Astrocyte (in vitro differentiated cells and primary cell): ENCODE results near the gene NAV2. TPM values are rescaled to one million over a fixed set of nuclear protein-coding genes. Genes with fewer than 3 reads are reported as not detected.

Source experiments
- DNase-seq: peaks from one replicate; pipeline ENCODE4 v3.0.0-alpha.2; 2010; ENCODE audit warnings: low read depth
- FAIRE-seq: peaks from 2 replicates; lab custom pipeline; 2011; peaks lifted over from hg19 to GRCh38; lab: Jason Lieb, UNC
- H2AFZ ChIP-seq: 2 replicates; pipeline ENCODE4 v1.6.0; 2012; ENCODE audit warnings: low read depth, low read length, inconsistent platforms
- H3K27ac ChIP-seq: 2 replicates; pipeline ENCODE4 v1.5.1; 2011; ENCODE audit warnings: low read depth, low read length, inconsistent platforms
- H3K27me3 ChIP-seq: 2 replicates; pipeline ENCODE4 v1.6.0; 2011; ENCODE audit warnings: low read length, inconsistent platforms; ENCODE audit not compliant: insufficient read depth
- H3K36me3 ChIP-seq: 2 replicates; pipeline ENCODE4 v1.5.1; 2011; ENCODE audit warnings: low read length, inconsistent platforms; ENCODE audit not compliant: insufficient read depth
- H3K4me1 ChIP-seq: 2 replicates; pipeline ENCODE4 v1.5.1; 2011; ENCODE audit warnings: low read length, inconsistent platforms; ENCODE audit not compliant: insufficient read depth
- H3K4me2 ChIP-seq: 2 replicates; pipeline ENCODE4 v1.6.0; 2012; ENCODE audit warnings: low read length, inconsistent platforms
- H3K4me3 ChIP-seq: 2 replicates; pipeline ENCODE4 v1.5.1; 2011; ENCODE audit warnings: low read depth, mild to moderate bottlenecking, low read length, inconsistent platforms; ENCODE audit not compliant: insufficient read depth
- H3K79me2 ChIP-seq: 2 replicates; pipeline ENCODE4 v1.6.0; 2012; ENCODE audit warnings: mild to moderate bottlenecking, low read length, inconsistent platforms; ENCODE audit not compliant: insufficient read depth
- H3K9ac ChIP-seq: 2 replicates; pipeline ENCODE4 v1.6.0; 2012; ENCODE audit warnings: mild to moderate bottlenecking, low read length, inconsistent platforms
- H3K9me3 ChIP-seq: 2 replicates; pipeline ENCODE4 v1.5.1; 2012; ENCODE audit warnings: low read depth, mild to moderate bottlenecking, low read length, inconsistent platforms; ENCODE audit not compliant: insufficient read depth
- H4K20me1 ChIP-seq: 2 replicates; pipeline ENCODE4 v1.6.0; 2012; ENCODE audit warnings: low read length, inconsistent platforms; ENCODE audit not compliant: insufficient read depth
- H3K27ac Mint-ChIP-seq: one replicate; pipeline ENCODE4 v1.8.0; 2021; ENCODE audit warnings: mild to moderate bottlenecking, mixed read lengths; ENCODE audit not compliant: unreplicated experiment
- H3K27me3 Mint-ChIP-seq: one replicate; pipeline ENCODE4 v1.8.0; 2021; ENCODE audit warnings: low read depth, mixed read lengths; ENCODE audit not compliant: unreplicated experiment
- H3K36me3 Mint-ChIP-seq: one replicate; pipeline ENCODE4 v1.8.0; 2021; ENCODE audit warnings: low read depth, mixed read lengths; ENCODE audit not compliant: unreplicated experiment
- H3K4me1 Mint-ChIP-seq: one replicate; pipeline ENCODE4 v1.8.0; 2021; ENCODE audit warnings: low read depth, mixed read lengths; ENCODE audit not compliant: unreplicated experiment
- H3K4me3 Mint-ChIP-seq: one replicate; pipeline ENCODE4 v1.8.0; 2021; ENCODE audit warnings: mild to moderate bottlenecking, moderate library complexity, mixed read lengths; ENCODE audit not compliant: unreplicated experiment
- H3K9me3 Mint-ChIP-seq: one replicate; pipeline ENCODE4 v1.8.0; 2021; ENCODE audit warnings: mild to moderate bottlenecking, mixed read lengths; ENCODE audit not compliant: unreplicated experiment
- EZH2 ChIP-seq: IDR thresholded peaks from 2 replicates; pipeline ENCODE4 v1.6.1; 2012; ENCODE audit warnings: mild to moderate bottlenecking, low read length, inconsistent platforms; ENCODE audit not compliant: insufficient read depth
- total RNA-seq: library from RNA; stranded (reverse); gene quantifications from 2 replicates; pipeline ENCODE4 v1.2.1, GENCODE V29; 2021
- TF ChIP-seq, protein P1 (sequence below): IDR thresholded peaks from 2 replicates; pipeline ENCODE4 v1.5.1; 2011; ENCODE audit warnings: low read depth, mild to moderate bottlenecking, inconsistent platforms, low read length, moderate library complexity; ENCODE audit not compliant: insufficient read depth

NAV2 gene
- total RNA-seq, 1 donor from 2014 or later = 20.6 TPM

DNA sequence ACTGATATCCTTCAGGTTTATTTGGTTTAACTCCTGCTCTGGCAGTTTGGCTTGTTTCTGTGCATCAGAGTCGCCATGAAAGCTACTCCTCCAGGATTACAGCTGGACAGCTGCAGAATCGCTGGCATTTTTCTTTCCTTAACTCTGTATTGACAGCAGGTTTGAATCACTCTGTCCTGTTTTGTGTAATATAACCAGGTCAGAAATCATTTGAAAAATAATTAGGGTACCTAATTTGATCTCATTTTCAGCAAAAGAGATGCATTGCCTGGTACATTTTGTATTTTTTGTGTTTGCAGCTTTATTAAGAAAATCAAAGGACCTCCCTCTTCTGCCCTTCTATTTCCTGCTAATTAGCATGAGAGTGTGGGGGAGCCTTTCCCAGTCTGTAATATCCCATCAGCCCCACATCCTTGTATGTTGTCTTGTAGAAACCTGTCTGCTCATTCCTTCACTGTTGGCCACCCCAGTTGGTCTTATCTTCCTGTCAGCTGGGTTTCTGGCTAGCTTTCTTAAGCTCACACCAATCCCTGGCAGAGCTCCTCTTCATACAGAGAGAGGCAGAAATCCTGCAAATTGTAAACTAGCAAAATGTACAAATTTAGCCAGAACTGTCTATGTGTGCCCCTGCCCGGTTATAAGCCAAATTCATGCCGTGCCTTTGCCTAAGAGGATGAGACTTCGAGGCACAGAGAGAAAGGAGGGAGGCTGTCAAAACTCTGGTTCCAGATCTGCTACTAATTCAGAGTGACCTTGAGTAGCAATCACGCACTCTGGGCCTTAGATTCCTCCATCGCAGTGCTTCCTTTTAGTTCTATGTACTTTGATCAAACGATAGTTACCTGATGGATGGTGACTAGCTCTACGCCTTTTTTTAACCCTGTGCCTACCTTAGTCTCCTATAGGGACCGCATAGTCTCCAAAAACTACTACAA is 200.6 kb downstream of the NAV2 start:
- DNase-seq = no peak
- H3K27ac ChIP-seq = no peak overlapping the region
- peaks cover 17% of the 10 kb centered on the region for H3K4me1 Mint-ChIP-seq

GRCh38 chr11:19913893-19914249 is 201.2 kb downstream of the NAV2 start:
- FAIRE-seq (no peak), DNase-seq (no peak)
- no peak overlapping the region for H3K9ac ChIP-seq
- Mint-ChIP-seq H3K27me3 (peaks cover 6% of the 10 kb centered on the region), H3K9me3 (peaks cover 4% of the 10 kb centered on the region), H3K4me3 (no peak overlapping the region), H3K36me3 (peaks cover 4% of the 10 kb centered on the region), H3K4me1 (peaks cover 23% of the 10 kb centered on the region), H3K27ac (no peak overlapping the region)
- no peaks in the 10 kb centered on the region for H3K79me2 ChIP-seq
- TF ChIP-seq, protein P1, sequence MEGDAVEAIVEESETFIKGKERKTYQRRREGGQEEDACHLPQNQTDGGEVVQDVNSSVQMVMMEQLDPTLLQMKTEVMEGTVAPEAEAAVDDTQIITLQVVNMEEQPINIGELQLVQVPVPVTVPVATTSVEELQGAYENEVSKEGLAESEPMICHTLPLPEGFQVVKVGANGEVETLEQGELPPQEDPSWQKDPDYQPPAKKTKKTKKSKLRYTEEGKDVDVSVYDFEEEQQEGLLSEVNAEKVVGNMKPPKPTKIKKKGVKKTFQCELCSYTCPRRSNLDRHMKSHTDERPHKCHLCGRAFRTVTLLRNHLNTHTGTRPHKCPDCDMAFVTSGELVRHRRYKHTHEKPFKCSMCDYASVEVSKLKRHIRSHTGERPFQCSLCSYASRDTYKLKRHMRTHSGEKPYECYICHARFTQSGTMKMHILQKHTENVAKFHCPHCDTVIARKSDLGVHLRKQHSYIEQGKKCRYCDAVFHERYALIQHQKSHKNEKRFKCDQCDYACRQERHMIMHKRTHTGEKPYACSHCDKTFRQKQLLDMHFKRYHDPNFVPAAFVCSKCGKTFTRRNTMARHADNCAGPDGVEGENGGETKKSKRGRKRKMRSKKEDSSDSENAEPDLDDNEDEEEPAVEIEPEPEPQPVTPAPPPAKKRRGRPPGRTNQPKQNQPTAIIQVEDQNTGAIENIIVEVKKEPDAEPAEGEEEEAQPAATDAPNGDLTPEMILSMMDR = no peak
- no peak for TF ChIP-seq EZH2
- no peak overlapping the region for H3K4me3 ChIP-seq
- peaks cover 15% of the 10 kb centered on the region for H3K4me1 ChIP-seq
- no peaks in the 10 kb centered on the region for H4K20me1 ChIP-seq
- H3K9me3 ChIP-seq = no peaks in the 10 kb centered on the region
- no peak overlapping the region for H3K4me2 ChIP-seq
- no peaks in the 10 kb centered on the region for H3K27me3 ChIP-seq
- H2AFZ ChIP-seq = no peak overlapping the region
- no peaks in the 10 kb centered on the region for H3K36me3 ChIP-seq
- no peak overlapping the region for H3K27ac ChIP-seq

More for the DNA sequence above, 200.6 kb downstream of the NAV2 start:
- Mint-ChIP-seq H3K36me3 (peaks cover 4% of the 10 kb centered on the region), H3K27me3 (peaks cover 6% of the 10 kb centered on the region), H3K27ac (no peak overlapping the region), H3K9me3 (no peaks in the 10 kb centered on the region), H3K4me3 (no peak overlapping the region)
- Histone ChIP-seq H3K9ac (no peak overlapping the region), H3K36me3 (no peaks in the 10 kb centered on the region), H4K20me1 (no peaks in the 10 kb centered on the region), H3K79me2 (no peaks in the 10 kb centered on the region), H2AFZ (no peak overlapping the region), H3K4me2 (no peak overlapping the region), H3K9me3 (no peaks in the 10 kb centered on the region), H3K27me3 (no peaks in the 10 kb centered on the region), H3K4me3 (no peak overlapping the region), H3K4me1 (peaks cover 8% of the 10 kb centered on the region)
- TF ChIP-seq, protein P1 = no peak
- TF ChIP-seq EZH2 = no peak
- no peak for FAIRE-seq

DNA sequence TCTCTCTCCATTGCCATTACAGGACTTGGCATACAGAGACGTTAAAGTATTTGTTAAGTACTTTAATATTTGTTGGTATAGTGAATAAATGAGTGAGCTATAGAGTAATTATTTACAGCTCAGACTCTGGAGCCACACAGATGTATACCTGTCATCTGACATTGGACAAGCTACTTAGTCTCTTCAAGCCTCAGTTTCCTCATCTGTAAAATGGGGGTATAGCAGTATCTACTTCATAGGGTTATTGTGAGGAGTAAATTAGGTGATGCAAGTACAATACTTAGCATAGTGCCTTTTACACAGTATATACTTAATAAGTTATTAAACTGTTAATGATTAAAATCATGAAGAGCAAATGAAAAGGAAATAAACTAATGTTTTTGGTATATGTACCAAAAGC is 203.2 kb downstream of the NAV2 start:
- Mint-ChIP-seq H3K9me3 (peaks cover 4% of the 10 kb centered on the region), H3K27me3 (peaks cover 6% of the 10 kb centered on the region), H3K4me1 (peaks cover 27% of the 10 kb centered on the region), H3K27ac (no peak overlapping the region), H3K36me3 (peaks cover 4% of the 10 kb centered on the region), H3K4me3 (no peak overlapping the region)
- Histone ChIP-seq H3K4me3 (no peak overlapping the region), H3K27me3 (no peaks in the 10 kb centered on the region), H3K27ac (no peak overlapping the region), H4K20me1 (no peaks in the 10 kb centered on the region), H3K4me1 (peaks cover 27% of the 10 kb centered on the region), H3K36me3 (no peaks in the 10 kb centered on the region), H3K9ac (no peak overlapping the region), H3K79me2 (no peaks in the 10 kb centered on the region), H3K4me2 (no peak overlapping the region), H2AFZ (no peak overlapping the region), H3K9me3 (no peaks in the 10 kb centered on the region)
- no peak for TF ChIP-seq EZH2
- TF ChIP-seq, protein P1 = no peak
- FAIRE-seq = no peak
- no peak for DNase-seq
